GM23338 (cell line): Measurements from ENCODE around the gene SERPINE2. TPM values are rescaled to one million over a fixed set of nuclear protein-coding genes. Genes with fewer than 3 reads are reported as not detected.

Source experiments
- ATAC-seq: fragments of 200-7000 bp; cut with Tn5 transposase; 3 replicates; pipeline ENCODE4 v1.9.1; 2020
- DNase-seq: peaks from one replicate; pipeline ENCODE4 v3.0.0-alpha.2; 2015; ENCODE audit warnings: low spot score
- H2AFZ ChIP-seq: fragments of 200-600 bp; sonication (generic); 2 replicates; pipeline ENCODE4 v1.8.0; 2016; ENCODE audit warnings: antibody characterized with exemption, mild to moderate bottlenecking, moderate library complexity
- H3F3A ChIP-seq: fragments of 200-600 bp; sonication (generic); replicated peaks from 2 replicates; pipeline ENCODE4 v1.8.0; 2017; ENCODE audit warnings: antibody characterized with exemption, mixed run types, low read depth
- H3K27ac ChIP-seq: fragments of 200-600 bp; sonication (generic); 2 replicates; pipeline ENCODE4 v1.6.1; 2016; ENCODE audit warnings: low read depth
- H3K27me3 ChIP-seq: fragments of 200-600 bp; sonication (generic); 2 replicates; pipeline ENCODE4 v1.8.0; 2016; ENCODE audit warnings: mild to moderate bottlenecking, mixed run types, moderate library complexity; ENCODE audit not compliant: insufficient read depth
- H3K36me3 ChIP-seq: fragments of 200-600 bp; sonication (generic); 2 replicates; pipeline ENCODE4 v1.8.0; 2016; ENCODE audit warnings: mild to moderate bottlenecking; ENCODE audit not compliant: insufficient read depth
- H3K4me1 ChIP-seq: fragments of 200-600 bp; sonication (generic); 2 replicates; pipeline ENCODE4 v1.8.0; 2016; ENCODE audit warnings: mild to moderate bottlenecking, moderate library complexity; ENCODE audit not compliant: insufficient read depth
- H3K4me2 ChIP-seq: fragments of 200-600 bp; sonication (generic); 2 replicates; pipeline ENCODE4 v1.7.1; 2017; ENCODE audit warnings: mixed run types
- H3K4me3 ChIP-seq: fragments of 200-600 bp; sonication (generic); 2 replicates; pipeline ENCODE4 v1.6.1; 2016; ENCODE audit warnings: mixed run types
- H3K79me2 ChIP-seq: fragments of 200-600 bp; sonication (generic); replicated peaks from 2 replicates; pipeline ENCODE4 v1.8.0; 2017; ENCODE audit warnings: mild to moderate bottlenecking; ENCODE audit not compliant: insufficient read depth
- H3K9me2 ChIP-seq: fragments of 200-600 bp; sonication (generic); 2 replicates; pipeline ENCODE4 v1.8.0; 2017; ENCODE audit not compliant: insufficient read depth
- H4K20me1 ChIP-seq: fragments of 200-600 bp; sonication (generic); replicated peaks from 2 replicates; pipeline ENCODE4 v1.8.0; 2017; ENCODE audit warnings: mild to moderate bottlenecking; ENCODE audit not compliant: insufficient read depth
- H3K27ac Mint-ChIP-seq: 2 replicates; pipeline ENCODE4 v1.8.0; 2020; ENCODE audit warnings: inconsistent platforms, mild to moderate bottlenecking, moderate library complexity, mixed read lengths
- H3K27me3 Mint-ChIP-seq: 3 replicates; pipeline ENCODE4 v1.8.0; 2022; ENCODE audit warnings: low read depth, mild to moderate bottlenecking, moderate library complexity, mixed read lengths, inconsistent platforms; ENCODE audit not compliant: insufficient read depth, poor library complexity
- H3K36me3 Mint-ChIP-seq: 3 replicates; pipeline ENCODE4 v1.8.0; 2021; ENCODE audit warnings: low read depth, mild to moderate bottlenecking, inconsistent platforms, moderate library complexity, mixed read lengths
- H3K4me1 Mint-ChIP-seq: 3 replicates; pipeline ENCODE4 v1.8.0; 2020; ENCODE audit warnings: mild to moderate bottlenecking, inconsistent platforms, mixed read lengths
- H3K4me3 Mint-ChIP-seq: 3 replicates; pipeline ENCODE4 v1.8.0; 2021; ENCODE audit warnings: moderate library complexity, mild to moderate bottlenecking, inconsistent platforms, mixed read lengths
- H3K9me3 Mint-ChIP-seq: 3 replicates; pipeline ENCODE4 v1.8.0; 2020; ENCODE audit warnings: moderate library complexity, mild to moderate bottlenecking, inconsistent platforms, mixed read lengths
- CREB1 ChIP-seq: fragments of 250-450 bp; sonication (Bioruptor Pico); IDR thresholded peaks from 2 replicates; pipeline ENCODE4 v1.5.0; 2020; ENCODE audit warnings: low read depth, mild to moderate bottlenecking, moderate library complexity
- CTCF ChIP-seq, 2 experiments: fragments of 200-600 bp in 1 of 2; sonication (generic) in 1 of 2; conservative IDR thresholded peaks; 2 replicates each; pipeline versions ENCODE4 v1.5.1 to v1.6.1; 2016 to 2017; ENCODE audit warnings: antibody characterized with exemption in 2 of 2, low read depth in 2 of 2, mild to moderate bottlenecking in 2 of 2, moderate library complexity in 1 of 2
- EZH2 ChIP-seq: fragments of 200-600 bp; sonication (generic); IDR thresholded peaks from one replicate; pipeline ENCODE4 v1.8.0; 2017; ENCODE audit warnings: antibody characterized with exemption, mild to moderate bottlenecking, low read depth; ENCODE audit not compliant: unreplicated experiment
- EZH2phosphoT487 ChIP-seq: fragments of 200-600 bp; sonication (generic); IDR thresholded peaks from one replicate; pipeline ENCODE4 v1.8.1; 2018; ENCODE audit warnings: antibody characterized with exemption; ENCODE audit not compliant: unreplicated experiment
- JUNB ChIP-seq: IDR thresholded peaks from one replicate; pipeline ENCODE4 v1.6.1; 2016; ENCODE audit warnings: antibody characterized with exemption; ENCODE audit not compliant: unreplicated experiment
- NANOG ChIP-seq: IDR thresholded peaks from 2 replicates; pipeline ENCODE4 v1.6.1; 2016; ENCODE audit warnings: antibody characterized with exemption, borderline replicate concordance
- polyA plus RNA-seq: library from polyadenylated mRNA; unstranded; fragments of >200 nt; fragmentation: Nextera tagmentation; extraction: Ambion mirVana; gene quantifications from 2 replicates; pipeline ENCODE4 v1.2.1, GENCODE V29; 2016
- total RNA-seq: library from RNA; depleted of rRNA; stranded (reverse); fragments of >200 nt; shearing (Covaris generic); gene quantifications from 2 replicates; pipeline ENCODE4 v1.2.3, GENCODE V29; 2014
- TF ChIP-seq, protein P1 (sequence below): IDR thresholded peaks from one replicate; pipeline ENCODE4 v1.6.1; 2018; ENCODE audit warnings: antibody characterized with exemption; ENCODE audit not compliant: unreplicated experiment

SERPINE2 gene
- total and polyA plus RNA-seq, 2 experiments from 2014 or later: 38.6 to 44.2 TPM

DNA sequence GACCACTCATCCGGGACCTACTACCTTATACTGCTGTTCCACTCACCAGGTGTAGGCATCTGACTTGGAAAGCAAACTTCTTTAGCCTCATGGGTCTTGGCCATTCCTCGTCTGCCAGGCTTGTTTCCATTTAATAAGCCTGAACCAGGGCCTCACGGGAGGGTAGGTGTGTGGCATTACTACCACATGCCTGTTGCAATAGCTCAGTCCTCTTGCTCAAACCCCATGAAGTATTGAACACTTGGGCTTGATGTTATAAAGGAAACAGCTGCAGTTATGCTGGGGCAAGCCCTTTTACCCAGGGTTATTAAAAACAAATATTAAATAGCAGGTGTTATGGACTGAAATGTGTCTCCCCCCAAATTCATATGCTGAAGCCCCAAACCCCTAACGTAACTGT is 60.6 kb downstream of the SERPINE2 start:
- Mint-ChIP-seq H3K27me3 (no peaks in the 10 kb centered on the region), H3K27ac (no peak overlapping the region), H3K4me3 (no peak overlapping the region), H3K4me1 (no peaks in the 10 kb centered on the region), H3K36me3 (peaks cover 1% of the 10 kb centered on the region; the same call in 1 of the 3 replicates), H3K9me3 (no peaks in the 10 kb centered on the region)
- no peak overlapping the region for H2AFZ ChIP-seq
- H3K27me3 ChIP-seq: no peaks in the 10 kb centered on the region
- no peaks in the 10 kb centered on the region for H3K4me1 ChIP-seq
- no peaks in the 10 kb centered on the region for H3F3A ChIP-seq
- H3K9me2 ChIP-seq: no peaks in the 10 kb centered on the region
- no peak for TF ChIP-seq CTCF (conservative IDR thresholded peaks at IDR 0.05; ENCODE audit: low read depth in 2 of 2)
- no peak for TF ChIP-seq CREB1 (CRISPR knock-in tag)
- TF ChIP-seq JUNB: no peak
- no peak for TF ChIP-seq EZH2
- TF ChIP-seq EZH2phosphoT487: no peak
- TF ChIP-seq NANOG: no peak
- no peaks in the 10 kb centered on the region for H3K79me2 ChIP-seq
- no peak overlapping the region for H3K4me2 ChIP-seq
- H3K36me3 ChIP-seq: peaks cover 3% of the 10 kb centered on the region; the same call in 1 of the 2 replicates
- H3K4me3 ChIP-seq: no peak overlapping the region
- ATAC-seq (no peak), DNase-seq (no peak)
- no peak overlapping the region for H3K27ac ChIP-seq
- no peaks in the 10 kb centered on the region for H4K20me1 ChIP-seq

GRCh38 chr2:223976635-223977226 is 62.4 kb downstream of the SERPINE2 start:
- H4K20me1 ChIP-seq: no peaks in the 10 kb centered on the region
- TF ChIP-seq, protein P1, sequence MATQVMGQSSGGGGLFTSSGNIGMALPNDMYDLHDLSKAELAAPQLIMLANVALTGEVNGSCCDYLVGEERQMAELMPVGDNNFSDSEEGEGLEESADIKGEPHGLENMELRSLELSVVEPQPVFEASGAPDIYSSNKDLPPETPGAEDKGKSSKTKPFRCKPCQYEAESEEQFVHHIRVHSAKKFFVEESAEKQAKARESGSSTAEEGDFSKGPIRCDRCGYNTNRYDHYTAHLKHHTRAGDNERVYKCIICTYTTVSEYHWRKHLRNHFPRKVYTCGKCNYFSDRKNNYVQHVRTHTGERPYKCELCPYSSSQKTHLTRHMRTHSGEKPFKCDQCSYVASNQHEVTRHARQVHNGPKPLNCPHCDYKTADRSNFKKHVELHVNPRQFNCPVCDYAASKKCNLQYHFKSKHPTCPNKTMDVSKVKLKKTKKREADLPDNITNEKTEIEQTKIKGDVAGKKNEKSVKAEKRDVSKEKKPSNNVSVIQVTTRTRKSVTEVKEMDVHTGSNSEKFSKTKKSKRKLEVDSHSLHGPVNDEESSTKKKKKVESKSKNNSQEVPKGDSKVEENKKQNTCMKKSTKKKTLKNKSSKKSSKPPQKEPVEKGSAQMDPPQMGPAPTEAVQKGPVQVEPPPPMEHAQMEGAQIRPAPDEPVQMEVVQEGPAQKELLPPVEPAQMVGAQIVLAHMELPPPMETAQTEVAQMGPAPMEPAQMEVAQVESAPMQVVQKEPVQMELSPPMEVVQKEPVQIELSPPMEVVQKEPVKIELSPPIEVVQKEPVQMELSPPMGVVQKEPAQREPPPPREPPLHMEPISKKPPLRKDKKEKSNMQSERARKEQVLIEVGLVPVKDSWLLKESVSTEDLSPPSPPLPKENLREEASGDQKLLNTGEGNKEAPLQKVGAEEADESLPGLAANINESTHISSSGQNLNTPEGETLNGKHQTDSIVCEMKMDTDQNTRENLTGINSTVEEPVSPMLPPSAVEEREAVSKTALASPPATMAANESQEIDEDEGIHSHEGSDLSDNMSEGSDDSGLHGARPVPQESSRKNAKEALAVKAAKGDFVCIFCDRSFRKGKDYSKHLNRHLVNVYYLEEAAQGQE: no peak
- TF ChIP-seq EZH2: no peak
- no peak for TF ChIP-seq NANOG
- H2AFZ ChIP-seq: no peak overlapping the region
- no peaks in the 10 kb centered on the region for H3F3A ChIP-seq
- no peaks in the 10 kb centered on the region for H3K27me3 ChIP-seq
- H3K79me2 ChIP-seq: no peaks in the 10 kb centered on the region
- no peak overlapping the region for H3K4me3 ChIP-seq
- Mint-ChIP-seq H3K27me3 (no peaks in the 10 kb centered on the region), H3K4me1 (peaks cover 3% of the 10 kb centered on the region; the same call in 2 of the 3 replicates), H3K9me3 (no peaks in the 10 kb centered on the region), H3K36me3 (no peaks in the 10 kb centered on the region), H3K27ac (no peak overlapping the region), H3K4me3 (no peak overlapping the region)
- ATAC-seq (no peak), DNase-seq (no peak)
- no peaks in the 10 kb centered on the region for H3K4me1 ChIP-seq
- H3K9me2 ChIP-seq: no peaks in the 10 kb centered on the region
- no peak overlapping the region for H3K4me2 ChIP-seq
- peaks cover 3% of the 10 kb centered on the region; the same call in 1 of the 2 replicates for H3K36me3 ChIP-seq
- H3K27ac ChIP-seq: no peak overlapping the region
